ENCODE results near the gene EFNA3.
A peak's percentile ranks its signal among the peaks of the same experiment; 100 is the strongest.

Gene EFNA3

DNA sequence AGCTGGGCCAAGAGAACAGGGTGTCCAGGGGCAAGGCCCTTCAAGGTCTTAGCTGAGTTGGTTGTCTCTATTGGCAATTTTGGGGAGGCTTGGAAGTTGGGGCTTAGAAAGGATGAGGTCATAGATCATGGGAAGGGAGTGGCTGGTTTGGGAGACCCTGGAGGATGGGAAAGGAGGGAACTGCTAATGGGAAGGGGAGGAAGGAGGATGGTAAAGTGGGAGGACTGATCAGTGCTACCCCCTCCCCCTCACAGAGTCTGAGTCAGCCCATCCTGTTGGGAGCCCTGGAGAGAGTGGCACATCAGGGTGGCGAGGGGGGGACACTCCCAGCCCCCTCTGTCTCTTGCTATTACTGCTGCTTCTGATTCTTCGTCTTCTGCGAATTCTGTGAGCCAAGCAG, 10.0 kb upstream of the EFNA3 start:
- in situ Hi-C loops (cut with HindIII; ENCODE audit: low sequenced_read_pairs) = no loop called here
- DNase-seq (ENCODE audit: low read depth) = no peak
- no peak overlapping the region for H3K4me3 ChIP-seq (ENCODE audit: low read depth, low read length)
- TF ChIP-seq, protein P1, sequence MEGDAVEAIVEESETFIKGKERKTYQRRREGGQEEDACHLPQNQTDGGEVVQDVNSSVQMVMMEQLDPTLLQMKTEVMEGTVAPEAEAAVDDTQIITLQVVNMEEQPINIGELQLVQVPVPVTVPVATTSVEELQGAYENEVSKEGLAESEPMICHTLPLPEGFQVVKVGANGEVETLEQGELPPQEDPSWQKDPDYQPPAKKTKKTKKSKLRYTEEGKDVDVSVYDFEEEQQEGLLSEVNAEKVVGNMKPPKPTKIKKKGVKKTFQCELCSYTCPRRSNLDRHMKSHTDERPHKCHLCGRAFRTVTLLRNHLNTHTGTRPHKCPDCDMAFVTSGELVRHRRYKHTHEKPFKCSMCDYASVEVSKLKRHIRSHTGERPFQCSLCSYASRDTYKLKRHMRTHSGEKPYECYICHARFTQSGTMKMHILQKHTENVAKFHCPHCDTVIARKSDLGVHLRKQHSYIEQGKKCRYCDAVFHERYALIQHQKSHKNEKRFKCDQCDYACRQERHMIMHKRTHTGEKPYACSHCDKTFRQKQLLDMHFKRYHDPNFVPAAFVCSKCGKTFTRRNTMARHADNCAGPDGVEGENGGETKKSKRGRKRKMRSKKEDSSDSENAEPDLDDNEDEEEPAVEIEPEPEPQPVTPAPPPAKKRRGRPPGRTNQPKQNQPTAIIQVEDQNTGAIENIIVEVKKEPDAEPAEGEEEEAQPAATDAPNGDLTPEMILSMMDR (IDR thresholded peaks at IDR 0.05; ENCODE audit: low read depth, low read length, missing control alignments) = no peak

- no peak overlapping the region for H3K4me3 ChIP-seq (ENCODE audit: low read depth, low read length)
- in situ Hi-C loops (cut with HindIII; ENCODE audit: low sequenced_read_pairs) = no loop called here
- TF ChIP-seq, protein P1 (IDR thresholded peaks at IDR 0.05; ENCODE audit: low read depth, low read length, missing control alignments) = no peak
- DNase-seq (ENCODE audit: low read depth) = no peak
Measured at GRCh38 chr1:155069551-155070157, 9.0 kb upstream of the EFNA3 start.

DNA sequence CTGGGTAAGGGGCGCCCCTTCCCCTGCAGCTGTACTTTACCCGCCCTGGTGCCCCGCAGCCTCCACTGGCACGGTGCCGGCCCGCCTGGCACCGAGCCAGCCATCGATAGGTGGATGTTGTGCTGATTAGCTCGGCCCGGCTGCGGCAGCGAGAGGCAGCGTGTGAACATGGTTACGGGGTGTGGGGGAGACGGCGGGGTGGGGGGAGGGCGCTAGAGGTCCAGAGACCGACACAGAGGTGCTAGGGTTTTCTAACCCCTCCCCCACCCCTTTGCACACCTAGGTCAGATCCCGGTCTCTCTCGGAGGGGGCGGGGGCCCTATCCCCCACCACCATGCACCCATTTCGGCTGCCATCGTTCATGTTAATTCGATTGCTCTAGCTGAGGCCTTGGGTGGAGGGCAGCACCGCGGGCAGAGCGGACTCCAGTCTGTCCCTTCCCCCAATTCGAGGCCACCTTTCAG, 8.4 kb upstream of the EFNA3 start:
- in situ Hi-C loops (cut with HindIII; ENCODE audit: low sequenced_read_pairs) = no loop called here
- TF ChIP-seq, protein P1 (IDR thresholded peaks at IDR 0.05; ENCODE audit: low read depth, low read length, missing control alignments) = no peak
- DNase-seq (ENCODE audit: low read depth) = no peak
- peak overlapping the region; percentile 41 for H3K4me3 ChIP-seq (ENCODE audit: low read depth, low read length)

DNA sequence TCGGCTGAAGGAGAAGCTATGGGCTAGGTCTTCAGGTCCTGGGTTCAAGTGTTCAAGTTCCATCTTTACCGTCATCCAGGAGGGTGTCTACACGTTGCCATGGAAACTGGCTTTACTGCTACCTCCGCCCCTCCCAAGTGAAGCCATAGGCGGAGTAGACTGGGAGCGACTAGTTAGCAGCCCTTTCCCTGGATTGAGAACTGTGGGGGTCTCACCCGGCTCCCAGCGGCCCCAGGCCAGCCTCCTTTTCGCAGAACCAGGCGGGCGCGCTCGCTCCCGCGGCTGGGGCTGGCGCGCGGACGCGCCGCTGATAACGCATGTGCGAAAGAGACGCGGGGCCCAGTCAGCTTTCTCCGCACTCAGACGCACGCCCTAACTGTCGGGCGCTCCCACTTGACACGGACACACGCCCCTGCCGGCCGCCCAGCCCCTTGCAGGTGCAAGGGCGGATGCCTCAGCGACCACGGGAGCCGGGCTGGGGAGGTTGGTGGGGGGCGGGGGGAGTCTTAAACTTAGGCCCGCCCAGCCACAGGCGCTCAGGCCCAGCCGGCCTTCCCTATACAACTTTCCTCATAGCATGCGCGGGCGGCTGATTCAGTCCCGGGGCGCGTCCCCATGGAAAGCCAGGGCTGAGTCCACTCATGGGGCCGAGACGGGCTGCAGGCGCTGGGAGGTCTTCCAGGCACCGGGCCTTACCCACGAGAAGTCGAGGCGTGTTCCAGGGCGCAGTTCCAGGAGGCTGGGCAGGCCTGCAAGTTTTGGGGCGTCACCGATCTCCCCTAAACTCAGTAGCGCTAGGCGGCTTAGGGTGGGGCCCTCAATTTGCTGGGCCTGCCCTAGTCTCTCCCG, 7.7 kb upstream of the EFNA3 start:
- in situ Hi-C loops (cut with HindIII; ENCODE audit: low sequenced_read_pairs) = no loop called here
- no peak for DNase-seq (ENCODE audit: low read depth)
- TF ChIP-seq, protein P1 (IDR thresholded peaks at IDR 0.05; ENCODE audit: low read depth, low read length, missing control alignments) = peak; percentile 27
- peak overlapping the region; percentile 41 for H3K4me3 ChIP-seq (ENCODE audit: low read depth, low read length)

DNA sequence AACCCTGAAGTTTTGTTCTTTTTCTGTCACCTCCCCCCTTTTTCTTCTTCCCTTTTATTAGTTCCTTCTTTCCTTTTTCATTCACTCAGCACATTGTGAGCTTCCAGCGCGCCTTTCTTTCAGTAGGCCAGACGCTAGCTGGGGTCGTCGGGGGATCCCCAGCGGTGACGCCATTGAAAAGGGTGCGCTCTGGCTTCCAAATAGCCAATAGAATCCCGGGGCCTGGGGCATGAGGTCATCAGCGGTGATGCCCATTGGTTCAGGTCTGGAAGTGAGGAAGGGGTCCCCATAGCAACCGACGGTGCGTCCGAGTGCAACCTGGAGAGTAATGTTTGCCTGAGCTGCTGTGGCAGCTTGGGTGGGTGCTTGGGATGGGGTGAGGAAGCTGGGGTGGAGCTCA, 6.9 kb upstream of the EFNA3 start:
- TF ChIP-seq, protein P1 (IDR thresholded peaks at IDR 0.05; ENCODE audit: low read depth, low read length, missing control alignments) = no peak
- H3K4me3 ChIP-seq (ENCODE audit: low read depth, low read length) = no peak overlapping the region
- in situ Hi-C loops (cut with HindIII; ENCODE audit: low sequenced_read_pairs) = no loop called here
- DNase-seq (ENCODE audit: low read depth) = no peak

DNA sequence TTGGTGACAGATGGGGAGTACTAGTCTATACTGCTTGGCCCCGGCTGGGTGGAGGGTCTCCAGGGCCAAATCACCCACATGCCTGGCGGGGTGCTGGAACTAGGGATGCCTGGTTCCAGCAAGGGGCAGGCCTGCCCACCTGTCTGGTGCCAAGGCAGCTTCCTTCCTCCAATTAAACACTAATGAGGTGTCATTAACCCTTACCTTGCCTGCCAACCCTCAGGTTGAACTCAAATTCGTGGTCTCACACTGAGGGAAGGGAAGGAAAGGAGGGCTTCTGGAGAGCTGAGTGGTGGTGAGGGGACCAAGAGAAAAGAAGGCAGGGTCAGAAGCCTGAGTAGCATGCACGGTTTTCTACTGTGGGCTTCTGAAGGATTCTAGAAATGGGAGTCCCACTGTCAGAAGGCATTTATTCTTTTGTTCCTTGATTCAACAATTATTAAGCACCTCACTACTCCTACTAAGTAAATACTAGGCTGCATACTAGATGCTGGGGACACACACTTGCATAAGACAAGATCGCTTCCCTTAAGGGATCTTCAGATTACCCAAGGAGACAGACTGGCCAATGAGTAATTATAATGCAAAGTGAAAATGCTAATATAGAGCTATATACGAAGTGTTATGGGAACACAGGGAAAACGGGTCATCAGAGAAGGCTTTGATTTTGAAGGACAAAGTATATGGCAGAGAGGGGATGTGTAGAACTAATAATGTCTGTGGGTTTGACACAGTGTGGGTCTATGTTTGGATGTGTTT, 5.9 kb upstream of the EFNA3 start:
- in situ Hi-C loops (cut with HindIII; ENCODE audit: low sequenced_read_pairs) = no loop called here
- no peak overlapping the region for H3K4me3 ChIP-seq (ENCODE audit: low read depth, low read length)
- no peak for DNase-seq (ENCODE audit: low read depth)
- TF ChIP-seq, protein P1 (IDR thresholded peaks at IDR 0.05; ENCODE audit: low read depth, low read length, missing control alignments) = no peak
